NCI-H526 (cell line): Measurements from ENCODE around the gene CNOT6L.
"Not testable (repeated sequence)": the region's sequence is repeated elsewhere in the genome, so short reads cannot be mapped to it uniquely, and the experiment has no call there.

Experiments used
- DNase-seq, 2 experiments: peaks; one replicate each; lab custom pipeline; 2025; lab: John Stamatoyannopoulos, UW

The CNOT6L gene

GRCh38 chr4:77818602-77819403, at the start of gene CNOT6L:
Gene CNOT6L, minus strand, starts transcription at chr4:77819368. Its CDS starts 60 bp downstream, at chr4:77819308.
- DNase-seq: peak; percentile 12 to 63

- DNase-seq: no peak
Measured at GRCh38 chr4:77865259-77865658, 46.1 kb upstream of the CNOT6L start.

- not testable (repeated sequence) for DNase-seq
Measured at GRCh38 chr4:77863341-77863740, 44.2 kb upstream of the CNOT6L start.

GRCh38 chr4:77862478-77863216, 43.5 kb upstream of the CNOT6L start, which contains the start of gene MRPL1:
Gene MRPL1, plus strand, starts transcription at chr4:77862830. Its CDS starts 19 bp downstream, at chr4:77862849.
- DNase-seq: peak; percentile 90 to 93

- no peak for DNase-seq
Measured at GRCh38 chr4:77861495-77861894, 42.3 kb upstream of the CNOT6L start.

- DNase-seq: no peak
Measured at GRCh38 chr4:77859256-77859655, 40.1 kb upstream of the CNOT6L start.

- DNase-seq: no peak
Measured at GRCh38 chr4:77856152-77856551, 37.0 kb upstream of the CNOT6L start.

GRCh38 chr4:77854431-77855111, 35.4 kb upstream of the CNOT6L start:
- no peak for DNase-seq

GRCh38 chr4:77852892-77853495, 33.8 kb upstream of the CNOT6L start:
- no peak for DNase-seq

GRCh38 chr4:77849278-77849965, 30.3 kb upstream of the CNOT6L start:
- no peak for DNase-seq

- no peak for DNase-seq
Measured at GRCh38 chr4:77848508-77848907, 29.3 kb upstream of the CNOT6L start.

GRCh38 chr4:77845929-77846328, 26.8 kb upstream of the CNOT6L start:
- DNase-seq: no peak

GRCh38 chr4:77845400-77845799, 26.2 kb upstream of the CNOT6L start:
- DNase-seq: no peak

- no peak for DNase-seq
Measured at GRCh38 chr4:77844363-77844762, 25.2 kb upstream of the CNOT6L start.

GRCh38 chr4:77843628-77844027, 24.5 kb upstream of the CNOT6L start:
- DNase-seq: no peak

GRCh38 chr4:77834403-77834802, 15.2 kb upstream of the CNOT6L start:
- no peak for DNase-seq

- no peak for DNase-seq
Measured at GRCh38 chr4:77833126-77833724, 14.1 kb upstream of the CNOT6L start.

- no peak for DNase-seq
Measured at GRCh38 chr4:77827343-77827742, 8.2 kb upstream of the CNOT6L start.

GRCh38 chr4:77826275-77826674, 7.1 kb upstream of the CNOT6L start:
- DNase-seq: no peak

GRCh38 chr4:77821775-77822174, 2.6 kb upstream of the CNOT6L start:
- no peak for DNase-seq
